ENCODE results near the gene CTDSPL. TPM values are rescaled to one million over a fixed set of nuclear protein-coding genes. Genes with fewer than 3 reads are reported as not detected.

CTDSPL gene
- total RNA-seq, 1 donor from 2014 or later: 56.3 TPM

DNA sequence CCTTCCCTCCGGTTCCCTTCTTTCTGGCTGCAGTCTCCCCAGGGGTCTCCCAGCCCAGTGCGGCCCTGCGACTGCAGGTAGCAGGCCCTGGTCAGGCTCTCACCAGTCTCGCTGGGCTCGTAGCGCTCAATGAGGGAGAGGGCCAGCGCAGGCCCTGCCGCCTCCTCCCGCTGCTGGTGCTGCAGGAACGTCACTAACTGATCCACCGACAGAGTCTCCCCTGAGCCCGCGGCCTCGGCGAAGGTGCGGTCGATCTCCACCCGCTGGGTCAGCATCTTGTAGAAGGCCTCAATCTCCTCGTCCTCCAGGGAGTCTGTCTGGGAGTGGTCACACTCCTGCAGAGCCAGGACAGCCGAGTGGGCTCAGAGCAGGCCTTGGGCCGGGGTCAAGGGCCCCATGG is 149.4 kb downstream of the CTDSPL start:
- peaks cover 4% of the 10 kb centered on the region for H3K4me1 ChIP-seq
- no peak for DNase-seq
- no peak for TF ChIP-seq CTCF (IDR thresholded peaks at IDR 0.05; ENCODE audit: borderline replicate concordance)
- H3K36me3 ChIP-seq: peaks cover 62% of the 10 kb centered on the region
- H3K27ac ChIP-seq (replicated peaks): no peak overlapping the region
- H3K4me3 ChIP-seq: no peak overlapping the region
- intact Hi-C loops (cut with micrococcal nuclease): no loop called here
- peaks cover 4% of the 10 kb centered on the region for H3K9me3 ChIP-seq (replicated peaks)
- H3K27me3 ChIP-seq (ENCODE audit: low read depth): no peaks in the 10 kb centered on the region

DNA sequence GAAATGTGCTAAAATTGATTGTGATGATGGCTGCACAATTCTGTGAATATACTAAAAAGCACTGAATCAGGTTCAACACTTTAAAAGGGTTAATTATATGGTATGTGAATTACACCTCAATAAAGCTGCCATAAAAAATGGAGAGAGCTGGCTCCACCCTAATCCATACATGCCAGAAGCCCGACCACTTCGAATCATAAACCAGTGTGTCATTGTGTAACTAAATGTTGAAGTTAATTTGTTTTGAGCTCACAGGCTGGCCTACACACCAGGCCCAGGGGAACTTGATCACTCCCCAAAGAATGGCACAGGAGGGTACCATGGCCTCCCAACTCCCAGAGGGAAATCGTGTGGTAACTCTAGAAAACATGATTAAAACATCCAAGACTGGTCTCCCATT is 153.8 kb downstream of the CTDSPL start:
- H3K27ac ChIP-seq (replicated peaks): no peak overlapping the region
- intact Hi-C loops (cut with micrococcal nuclease): no loop called here
- no peaks in the 10 kb centered on the region for H3K27me3 ChIP-seq (ENCODE audit: low read depth)
- peaks cover 10% of the 10 kb centered on the region for H3K4me1 ChIP-seq
- no peak overlapping the region for H3K4me3 ChIP-seq
- H3K36me3 ChIP-seq: peaks cover 59% of the 10 kb centered on the region
- no peak for TF ChIP-seq CTCF (IDR thresholded peaks at IDR 0.05; ENCODE audit: borderline replicate concordance)
- no peak for DNase-seq
- H3K9me3 ChIP-seq (replicated peaks): peaks cover 10% of the 10 kb centered on the region

DNA sequence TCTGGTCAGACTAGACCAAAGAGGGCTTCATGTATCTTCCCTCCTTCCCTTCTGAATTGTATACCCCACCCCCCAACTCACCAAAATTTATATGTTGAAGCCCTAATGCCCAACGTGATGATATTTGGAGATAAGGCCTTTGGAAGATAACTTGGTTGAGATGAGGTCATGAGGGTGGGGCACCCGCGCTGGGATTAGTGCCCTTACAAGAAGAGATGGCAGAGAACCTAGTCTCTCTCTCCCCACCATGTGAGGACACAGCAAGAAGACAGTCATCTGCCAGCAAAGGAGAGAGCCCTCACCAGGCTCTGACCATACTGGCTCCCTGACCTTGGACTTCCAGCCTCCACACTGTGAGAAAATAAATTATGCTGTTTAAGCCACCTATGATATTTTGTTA is 154.3 kb downstream of the CTDSPL start:
- H3K36me3 ChIP-seq: peaks cover 54% of the 10 kb centered on the region

DNA sequence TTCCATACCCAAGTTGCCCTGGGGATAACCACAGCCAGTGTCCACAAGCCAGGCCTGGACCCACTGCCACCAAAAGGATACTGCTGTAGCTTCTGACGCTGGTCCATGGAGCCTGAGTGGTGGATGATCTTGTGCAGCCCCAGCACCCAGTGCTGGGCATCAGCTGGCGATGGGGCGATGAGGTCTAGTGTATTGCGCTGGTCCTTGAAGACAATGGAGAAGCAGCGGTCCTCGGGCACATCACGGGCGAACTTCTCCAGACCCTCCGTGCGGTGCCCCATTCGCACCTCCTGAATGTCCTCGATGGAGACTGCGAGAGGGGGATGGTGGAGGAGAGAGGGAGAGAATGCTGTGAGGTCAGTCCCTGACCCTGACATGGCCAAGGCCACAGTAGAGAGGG is 154.7 kb downstream of the CTDSPL start:
- DNase-seq: no peak
- Histone ChIP-seq H3K27me3 (ENCODE audit: low read depth) (no peaks in the 10 kb centered on the region), H3K9me3 (replicated peaks) (peaks cover 10% of the 10 kb centered on the region), H3K27ac (replicated peaks) (no peak overlapping the region), H3K4me3 (no peak overlapping the region), H3K4me1 (peaks cover 10% of the 10 kb centered on the region), H3K36me3 (peaks cover 50% of the 10 kb centered on the region)
- no peak for TF ChIP-seq CTCF (IDR thresholded peaks at IDR 0.05; ENCODE audit: borderline replicate concordance)
- intact Hi-C loops (cut with micrococcal nuclease): no loop called here

More for the DNA sequence above, 154.3 kb downstream of the CTDSPL start:
- Histone ChIP-seq H3K27ac (replicated peaks) (no peak overlapping the region), H3K4me3 (no peak overlapping the region), H3K27me3 (ENCODE audit: low read depth) (no peaks in the 10 kb centered on the region), H3K4me1 (peaks cover 10% of the 10 kb centered on the region), H3K9me3 (replicated peaks) (peaks cover 10% of the 10 kb centered on the region)
- intact Hi-C loops (cut with micrococcal nuclease): no loop called here
- DNase-seq: no peak
- no peak for TF ChIP-seq CTCF (IDR thresholded peaks at IDR 0.05; ENCODE audit: borderline replicate concordance)

GRCh38 chr3:38016847-38017444 is 155.3 kb downstream of the CTDSPL start:
- peaks cover 10% of the 10 kb centered on the region for H3K9me3 ChIP-seq (replicated peaks)
- no peak overlapping the region for H3K4me3 ChIP-seq
- H3K27ac ChIP-seq (replicated peaks): no peak overlapping the region
- intact Hi-C loops (cut with micrococcal nuclease): no loop called here
- peaks cover 10% of the 10 kb centered on the region for H3K4me1 ChIP-seq
- TF ChIP-seq CTCF (IDR thresholded peaks at IDR 0.05; ENCODE audit: borderline replicate concordance): no peak
- no peaks in the 10 kb centered on the region for H3K27me3 ChIP-seq (ENCODE audit: low read depth)
- H3K36me3 ChIP-seq: peaks cover 48% of the 10 kb centered on the region
- DNase-seq: no peak

Measured in left ventricle myocardium inferior (tissue), 1 donor.